GM11168 (cell line): ENCODE results near the gene CALN1.
"Not testable (repeated sequence)": the region's sequence is repeated elsewhere in the genome, so short reads cannot be mapped to it uniquely, and the experiment has no call there.

Source experiments
- in situ Hi-C: fragments of 300-500 bp; cut with MboI; formaldehyde crosslinking; loops from one replicate; pipeline ENCODE4 v1.12.0; 2022; ENCODE audit warnings: low sequenced_read_pairs; ENCODE audit not compliant: unreplicated experiment

CALN1 gene

GRCh38 chr7:72213769-72214168 lies 198.4 kb downstream of the CALN1 start:
- in situ Hi-C loops = no loop called here

GRCh38 chr7:72213081-72213480 lies 199.1 kb downstream of the CALN1 start:
- in situ Hi-C loops = no loop called here

- in situ Hi-C loops = no loop called here
Measured at GRCh38 chr7:72211175-72211574, 201.0 kb downstream of the CALN1 start.

GRCh38 chr7:72209006-72209405 lies 203.1 kb downstream of the CALN1 start:
- in situ Hi-C loops = not testable (repeated sequence)

- in situ Hi-C loops = no loop called here
Measured at GRCh38 chr7:72196176-72196575, 216.0 kb downstream of the CALN1 start.

GRCh38 chr7:72190919-72191318 lies 221.2 kb downstream of the CALN1 start:
- in situ Hi-C loops = no loop called here

GRCh38 chr7:72190146-72190545 lies 222.0 kb downstream of the CALN1 start:
- in situ Hi-C loops = no loop called here

- in situ Hi-C loops = no loop called here
Measured at GRCh38 chr7:72187179-72187578, 225.0 kb downstream of the CALN1 start.

GRCh38 chr7:72183835-72184234 lies 228.3 kb downstream of the CALN1 start:
- in situ Hi-C loops = no loop called here

- in situ Hi-C loops = no loop called here
Measured at GRCh38 chr7:72182036-72182435, 230.1 kb downstream of the CALN1 start.

GRCh38 chr7:72176875-72177274 lies 235.3 kb downstream of the CALN1 start:
- in situ Hi-C loops = no loop called here

GRCh38 chr7:72170475-72170874 lies 241.7 kb downstream of the CALN1 start:
- in situ Hi-C loops = no loop called here

- in situ Hi-C loops = no loop called here
Measured at GRCh38 chr7:72163271-72163670, 248.9 kb downstream of the CALN1 start.

GRCh38 chr7:72161534-72161933 lies 250.6 kb downstream of the CALN1 start:
- in situ Hi-C loops = no loop called here

- in situ Hi-C loops = no loop called here
Measured at GRCh38 chr7:72159911-72160310, 252.2 kb downstream of the CALN1 start.

- in situ Hi-C loops = no loop called here
Measured at GRCh38 chr7:72156671-72157070, 255.5 kb downstream of the CALN1 start.

GRCh38 chr7:72153132-72153512 lies 259.0 kb downstream of the CALN1 start:
- in situ Hi-C loops = no loop called here

GRCh38 chr7:72152161-72153131 lies 259.7 kb downstream of the CALN1 start:
- in situ Hi-C loops = no loop called here

GRCh38 chr7:72140566-72140965 lies 271.6 kb downstream of the CALN1 start:
- in situ Hi-C loops = no loop called here

GRCh38 chr7:72127136-72127535 lies 285.0 kb downstream of the CALN1 start:
- in situ Hi-C loops = no loop called here

GRCh38 chr7:72123913-72124312 lies 288.2 kb downstream of the CALN1 start:
- in situ Hi-C loops = no loop called here

GRCh38 chr7:72118366-72118765 lies 293.8 kb downstream of the CALN1 start:
- in situ Hi-C loops = no loop called here
